Measurements from ENCODE around the gene CELF5. TPM values are rescaled to one million over a fixed set of nuclear protein-coding genes. Genes with fewer than 3 reads are reported as not detected.

Gene CELF5
- total RNA-seq, 1 donor from 2014 or later, result not detected

- H3K4me1 ChIP-seq (ENCODE audit: control insufficient read depth in 3 of 3, insufficient read depth in 3 of 3, low read length in 3 of 3), result no peaks in the 10 kb centered on the region
- no peaks in the 10 kb centered on the region for H3K9me3 ChIP-seq (ENCODE audit: control insufficient read depth in 3 of 3, low read length in 3 of 3)
- H3K9ac ChIP-seq (ENCODE audit: low read depth in 1 of 3, low read length in 3 of 3), result no peak overlapping the region
- no peak overlapping the region for H3K4me3 ChIP-seq (ENCODE audit: low read length in 3 of 3)
- H3K36me3 ChIP-seq (ENCODE audit: control insufficient read depth in 3 of 3, insufficient read depth in 3 of 3, low read length in 3 of 3), result peaks cover 0 to 2% (median under 1%) of the 10 kb centered on the region in 3 donors
- H3K27ac ChIP-seq (ENCODE audit: low read depth, low read length), result no peak overlapping the region
- H3K27me3 ChIP-seq (ENCODE audit: control insufficient read depth in 3 of 3, insufficient read depth in 3 of 3, low read length in 3 of 3), result peaks cover 10 to 17% (median 12%) of the 10 kb centered on the region in 3 donors
Observed at GRCh38 chr19:3239367-3239766, 14.9 kb downstream of the CELF5 start.

GRCh38 chr19:3243819-3244700, 19.6 kb downstream of the CELF5 start:
- Histone ChIP-seq H3K27ac (ENCODE audit: low read depth, low read length) (no peak overlapping the region), H3K4me3 (ENCODE audit: low read length in 3 of 3) (no peak overlapping the region), H3K9me3 (ENCODE audit: control insufficient read depth in 3 of 3, low read length in 3 of 3) (peaks cover 0 to 3% (median 0%) of the 10 kb centered on the region in 3 donors), H3K27me3 (ENCODE audit: control insufficient read depth in 3 of 3, insufficient read depth in 3 of 3, low read length in 3 of 3) (peaks cover 8 to 18% (median 12%) of the 10 kb centered on the region in 3 donors), H3K9ac (ENCODE audit: low read depth in 1 of 3, low read length in 3 of 3) (no peak overlapping the region), H3K4me1 (ENCODE audit: control insufficient read depth in 3 of 3, insufficient read depth in 3 of 3, low read length in 3 of 3) (no peaks in the 10 kb centered on the region), H3K36me3 (ENCODE audit: control insufficient read depth in 3 of 3, insufficient read depth in 3 of 3, low read length in 3 of 3) (peaks cover 0 to 3% (median 2%) of the 10 kb centered on the region in 3 donors)

GRCh38 chr19:3245050-3245449, 20.6 kb downstream of the CELF5 start:
- Histone ChIP-seq H3K9ac (ENCODE audit: low read depth in 1 of 3, low read length in 3 of 3) (no peak overlapping the region), H3K27me3 (ENCODE audit: control insufficient read depth in 3 of 3, insufficient read depth in 3 of 3, low read length in 3 of 3) (peaks cover 12 to 23% (median 16%) of the 10 kb centered on the region in 3 donors), H3K4me1 (ENCODE audit: control insufficient read depth in 3 of 3, insufficient read depth in 3 of 3, low read length in 3 of 3) (no peaks in the 10 kb centered on the region), H3K9me3 (ENCODE audit: control insufficient read depth in 3 of 3, low read length in 3 of 3) (peaks cover 0 to 3% (median 0%) of the 10 kb centered on the region in 3 donors), H3K27ac (ENCODE audit: low read depth, low read length) (no peak overlapping the region), H3K4me3 (ENCODE audit: low read length in 3 of 3) (no peak overlapping the region), H3K36me3 (ENCODE audit: control insufficient read depth in 3 of 3, insufficient read depth in 3 of 3, low read length in 3 of 3) (peaks cover 0 to 3% (median 2%) of the 10 kb centered on the region in 3 donors)

GRCh38 chr19:3248728-3249326, 24.4 kb downstream of the CELF5 start:
- no peak overlapping the region for H3K27ac ChIP-seq (ENCODE audit: low read depth, low read length)
- no peak overlapping the region for H3K9ac ChIP-seq (ENCODE audit: low read depth in 1 of 3, low read length in 3 of 3)
- H3K9me3 ChIP-seq (ENCODE audit: control insufficient read depth in 3 of 3, low read length in 3 of 3), result peaks cover 0 to 10% (median 5%) of the 10 kb centered on the region in 3 donors
- peaks cover 0 to 3% (median 2%) of the 10 kb centered on the region in 3 donors for H3K36me3 ChIP-seq (ENCODE audit: control insufficient read depth in 3 of 3, insufficient read depth in 3 of 3, low read length in 3 of 3)
- no peaks in the 10 kb centered on the region for H3K4me1 ChIP-seq (ENCODE audit: control insufficient read depth in 3 of 3, insufficient read depth in 3 of 3, low read length in 3 of 3)
- H3K27me3 ChIP-seq (ENCODE audit: control insufficient read depth in 3 of 3, insufficient read depth in 3 of 3, low read length in 3 of 3), result peaks cover 20 to 37% (median 20%) of the 10 kb centered on the region in 3 donors
- H3K4me3 ChIP-seq (ENCODE audit: low read length in 3 of 3), result no peak overlapping the region

- Histone ChIP-seq H3K9me3 (ENCODE audit: control insufficient read depth in 3 of 3, low read length in 3 of 3) (peaks cover 0 to 13% (median 8%) of the 10 kb centered on the region in 3 donors), H3K27ac (ENCODE audit: low read depth, low read length) (no peak overlapping the region), H3K4me1 (ENCODE audit: control insufficient read depth in 3 of 3, insufficient read depth in 3 of 3, low read length in 3 of 3) (no peaks in the 10 kb centered on the region), H3K4me3 (ENCODE audit: low read length in 3 of 3) (no peak overlapping the region), H3K27me3 (ENCODE audit: control insufficient read depth in 3 of 3, insufficient read depth in 3 of 3, low read length in 3 of 3) (peaks cover 16 to 37% (median 24%) of the 10 kb centered on the region in 3 donors), H3K36me3 (ENCODE audit: control insufficient read depth in 3 of 3, insufficient read depth in 3 of 3, low read length in 3 of 3) (peaks cover 0 to under 1% (median under 1%) of the 10 kb centered on the region in 3 donors), H3K9ac (ENCODE audit: low read depth in 1 of 3, low read length in 3 of 3) (no peak overlapping the region)
Observed at GRCh38 chr19:3249408-3249807, 24.9 kb downstream of the CELF5 start.

- peaks cover 8 to 29% (median 24%) of the 10 kb centered on the region in 3 donors for H3K27me3 ChIP-seq (ENCODE audit: control insufficient read depth in 3 of 3, insufficient read depth in 3 of 3, low read length in 3 of 3)
- H3K4me1 ChIP-seq (ENCODE audit: control insufficient read depth in 3 of 3, insufficient read depth in 3 of 3, low read length in 3 of 3), result no peaks in the 10 kb centered on the region
- H3K4me3 ChIP-seq (ENCODE audit: low read length in 3 of 3), result no peak overlapping the region
- no peak overlapping the region for H3K27ac ChIP-seq (ENCODE audit: low read depth, low read length)
- no peak overlapping the region for H3K9ac ChIP-seq (ENCODE audit: low read depth in 1 of 3, low read length in 3 of 3)
- H3K36me3 ChIP-seq (ENCODE audit: control insufficient read depth in 3 of 3, insufficient read depth in 3 of 3, low read length in 3 of 3), result no peaks in the 10 kb centered on the region
- H3K9me3 ChIP-seq (ENCODE audit: control insufficient read depth in 3 of 3, low read length in 3 of 3), result peaks cover 0 to 10% (median 8%) of the 10 kb centered on the region in 3 donors
Observed at GRCh38 chr19:3250675-3251074, 26.2 kb downstream of the CELF5 start.

- no peaks in the 10 kb centered on the region for H3K4me1 ChIP-seq (ENCODE audit: control insufficient read depth in 3 of 3, insufficient read depth in 3 of 3, low read length in 3 of 3)
- H3K4me3 ChIP-seq (ENCODE audit: low read length in 3 of 3), result no peak overlapping the region
- H3K27me3 ChIP-seq (ENCODE audit: control insufficient read depth in 3 of 3, insufficient read depth in 3 of 3, low read length in 3 of 3), result peaks cover 8 to 29% (median 24%) of the 10 kb centered on the region in 3 donors
- no peak overlapping the region for H3K9ac ChIP-seq (ENCODE audit: low read depth in 1 of 3, low read length in 3 of 3)
- no peaks in the 10 kb centered on the region for H3K36me3 ChIP-seq (ENCODE audit: control insufficient read depth in 3 of 3, insufficient read depth in 3 of 3, low read length in 3 of 3)
- H3K27ac ChIP-seq (ENCODE audit: low read depth, low read length), result no peak overlapping the region
- H3K9me3 ChIP-seq (ENCODE audit: control insufficient read depth in 3 of 3, low read length in 3 of 3), result peaks cover 0 to 10% (median 8%) of the 10 kb centered on the region in 3 donors
Observed at GRCh38 chr19:3251229-3251628, 26.8 kb downstream of the CELF5 start.

GRCh38 chr19:3252650-3253049, 28.2 kb downstream of the CELF5 start:
- H3K27me3 ChIP-seq (ENCODE audit: control insufficient read depth in 3 of 3, insufficient read depth in 3 of 3, low read length in 3 of 3), result peaks cover 8 to 29% (median 26%) of the 10 kb centered on the region in 3 donors
- H3K36me3 ChIP-seq (ENCODE audit: control insufficient read depth in 3 of 3, insufficient read depth in 3 of 3, low read length in 3 of 3), result no peaks in the 10 kb centered on the region

GRCh38 chr19:3253270-3253669, 28.8 kb downstream of the CELF5 start:
- Histone ChIP-seq H3K27ac (ENCODE audit: low read depth, low read length) (no peak overlapping the region), H3K9me3 (ENCODE audit: control insufficient read depth in 3 of 3, low read length in 3 of 3) (peaks cover 0 to 10% (median 8%) of the 10 kb centered on the region in 3 donors), H3K27me3 (ENCODE audit: control insufficient read depth in 3 of 3, insufficient read depth in 3 of 3, low read length in 3 of 3) (peaks cover 8 to 29% (median 26%) of the 10 kb centered on the region in 3 donors), H3K9ac (ENCODE audit: low read depth in 1 of 3, low read length in 3 of 3) (no peak overlapping the region), H3K36me3 (ENCODE audit: control insufficient read depth in 3 of 3, insufficient read depth in 3 of 3, low read length in 3 of 3) (no peaks in the 10 kb centered on the region), H3K4me1 (ENCODE audit: control insufficient read depth in 3 of 3, insufficient read depth in 3 of 3, low read length in 3 of 3) (no peaks in the 10 kb centered on the region), H3K4me3 (ENCODE audit: low read length in 3 of 3) (no peak overlapping the region)

More at GRCh38 chr19:3252650-3253049, 28.2 kb downstream of the CELF5 start:
- H3K4me3 ChIP-seq (ENCODE audit: low read length in 3 of 3), result no peak overlapping the region
- no peaks in the 10 kb centered on the region for H3K4me1 ChIP-seq (ENCODE audit: control insufficient read depth in 3 of 3, insufficient read depth in 3 of 3, low read length in 3 of 3)
- H3K27ac ChIP-seq (ENCODE audit: low read depth, low read length), result no peak overlapping the region
- H3K9ac ChIP-seq (ENCODE audit: low read depth in 1 of 3, low read length in 3 of 3), result no peak overlapping the region
- peaks cover 0 to 10% (median 8%) of the 10 kb centered on the region in 3 donors for H3K9me3 ChIP-seq (ENCODE audit: control insufficient read depth in 3 of 3, low read length in 3 of 3)

- Histone ChIP-seq H3K36me3 (ENCODE audit: control insufficient read depth in 3 of 3, insufficient read depth in 3 of 3, low read length in 3 of 3) (no peaks in the 10 kb centered on the region), H3K9ac (ENCODE audit: low read depth in 1 of 3, low read length in 3 of 3) (no peak overlapping the region), H3K4me1 (ENCODE audit: control insufficient read depth in 3 of 3, insufficient read depth in 3 of 3, low read length in 3 of 3) (no peaks in the 10 kb centered on the region), H3K27me3 (ENCODE audit: control insufficient read depth in 3 of 3, insufficient read depth in 3 of 3, low read length in 3 of 3) (peaks cover 8 to 36% (median 27%) of the 10 kb centered on the region in 3 donors), H3K9me3 (ENCODE audit: control insufficient read depth in 3 of 3, low read length in 3 of 3) (peaks cover 0 to 10% (median 8%) of the 10 kb centered on the region in 3 donors), H3K27ac (ENCODE audit: low read depth, low read length) (no peak overlapping the region), H3K4me3 (ENCODE audit: low read length in 3 of 3) (no peak overlapping the region)
Observed at GRCh38 chr19:3254520-3254919, 30.1 kb downstream of the CELF5 start.
